ENCODE measurements around the gene MAPKAP1. TPM values are rescaled to one million over a fixed set of nuclear protein-coding genes. Genes with fewer than 3 reads are reported as not detected.

Gene MAPKAP1
- total RNA-seq, 4 donors from 2014 or later: 87.1 to 114 (median 111) TPM

DNA sequence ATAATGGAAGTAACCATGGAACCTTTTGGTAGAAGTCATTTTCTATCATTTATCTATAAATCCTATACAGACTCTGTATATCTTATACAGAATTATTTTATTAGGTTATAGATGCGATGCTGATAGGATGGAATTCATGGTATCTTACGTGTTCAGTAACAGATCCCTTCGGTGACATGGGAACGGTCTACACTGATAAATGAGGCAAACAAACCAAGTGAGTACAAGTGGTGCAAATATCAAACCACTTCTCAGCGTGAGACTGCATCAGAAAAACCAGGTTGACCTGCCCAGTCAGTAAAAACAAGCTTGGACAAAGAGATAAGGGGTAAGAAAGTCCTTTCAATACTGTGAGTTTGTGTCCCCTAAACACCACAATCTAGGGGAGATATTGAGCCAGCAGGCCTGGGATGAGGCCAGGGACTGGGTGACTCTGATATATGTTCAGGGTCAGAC lies 229.9 kb downstream of the MAPKAP1 start:
- intact Hi-C loops (cut with DNase I): no loop called here
- no peak for DNase-seq
- Histone ChIP-seq H3K9me3 (no peaks in the 10 kb centered on the region), H3K4me1 (peaks cover 21 to 33% of the 10 kb centered on the region in 2 donors), H3K27ac (no peak overlapping the region), H3K4me3 (replicated peaks in 1 of 3) (no peak overlapping the region), H3K36me3 (no peaks in the 10 kb centered on the region), H3K27me3 (no peaks in the 10 kb centered on the region)
- WGBS, 2 donors: 95 to 96% methylated on average over 5 of the region's 5 CpGs
- TF ChIP-seq POLR2A (IDR thresholded peaks at IDR 0.05): no peak
- TF ChIP-seq, protein P1, sequence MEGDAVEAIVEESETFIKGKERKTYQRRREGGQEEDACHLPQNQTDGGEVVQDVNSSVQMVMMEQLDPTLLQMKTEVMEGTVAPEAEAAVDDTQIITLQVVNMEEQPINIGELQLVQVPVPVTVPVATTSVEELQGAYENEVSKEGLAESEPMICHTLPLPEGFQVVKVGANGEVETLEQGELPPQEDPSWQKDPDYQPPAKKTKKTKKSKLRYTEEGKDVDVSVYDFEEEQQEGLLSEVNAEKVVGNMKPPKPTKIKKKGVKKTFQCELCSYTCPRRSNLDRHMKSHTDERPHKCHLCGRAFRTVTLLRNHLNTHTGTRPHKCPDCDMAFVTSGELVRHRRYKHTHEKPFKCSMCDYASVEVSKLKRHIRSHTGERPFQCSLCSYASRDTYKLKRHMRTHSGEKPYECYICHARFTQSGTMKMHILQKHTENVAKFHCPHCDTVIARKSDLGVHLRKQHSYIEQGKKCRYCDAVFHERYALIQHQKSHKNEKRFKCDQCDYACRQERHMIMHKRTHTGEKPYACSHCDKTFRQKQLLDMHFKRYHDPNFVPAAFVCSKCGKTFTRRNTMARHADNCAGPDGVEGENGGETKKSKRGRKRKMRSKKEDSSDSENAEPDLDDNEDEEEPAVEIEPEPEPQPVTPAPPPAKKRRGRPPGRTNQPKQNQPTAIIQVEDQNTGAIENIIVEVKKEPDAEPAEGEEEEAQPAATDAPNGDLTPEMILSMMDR (IDR thresholded peaks at IDR 0.05): no peak

DNA sequence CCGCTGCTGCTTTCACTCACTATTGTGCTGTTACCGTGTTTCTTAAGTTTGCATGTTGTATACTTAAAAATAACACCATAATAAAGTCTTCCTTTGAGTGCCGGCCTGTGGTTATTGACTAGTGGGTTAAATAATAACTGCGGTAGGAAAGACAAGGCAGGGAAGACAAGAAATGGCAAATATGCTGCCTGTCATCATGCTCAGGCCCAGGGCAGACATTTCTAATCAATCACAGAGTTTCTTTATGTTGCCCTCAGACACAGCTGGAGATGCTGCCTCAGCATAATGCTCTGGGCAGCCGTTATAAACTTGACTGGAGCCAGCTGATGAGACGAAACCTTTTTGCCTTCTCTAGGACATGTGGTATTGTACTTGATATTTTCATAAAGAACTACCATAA lies 230.4 kb downstream of the MAPKAP1 start:
- 94 to 96% methylated on average over 6 of the region's 6 CpGs for WGBS, 2 donors
- H3K27me3 ChIP-seq: no peaks in the 10 kb centered on the region
- H3K27ac ChIP-seq: no peak overlapping the region
- intact Hi-C loops (cut with DNase I): no loop called here
- no peak for TF ChIP-seq POLR2A (IDR thresholded peaks at IDR 0.05)
- no peak for DNase-seq
- H3K9me3 ChIP-seq: no peaks in the 10 kb centered on the region
- no peaks in the 10 kb centered on the region for H3K36me3 ChIP-seq
- peaks cover 25 to 37% of the 10 kb centered on the region in 2 donors for H3K4me1 ChIP-seq
- H3K4me3 ChIP-seq (replicated peaks in 1 of 3): no peak overlapping the region

DNA sequence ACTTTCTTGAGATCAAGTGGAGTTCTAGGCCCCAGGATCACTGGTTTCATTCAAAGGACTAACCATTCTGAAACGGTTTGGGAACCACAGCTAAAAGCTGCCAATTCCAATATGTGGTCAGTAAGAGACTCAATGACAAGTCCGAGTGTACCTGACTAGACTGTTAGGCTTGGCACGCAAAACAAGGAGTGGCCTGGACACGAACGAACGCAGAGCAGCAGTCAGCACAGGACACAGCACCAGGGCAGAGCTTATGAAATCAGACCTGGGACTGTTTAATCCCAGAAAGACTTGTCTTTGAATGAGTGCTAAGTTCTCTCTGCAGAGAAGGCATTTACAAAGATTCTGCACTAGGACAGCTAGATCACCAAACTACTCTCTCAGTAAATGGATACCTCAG lies 231.6 kb downstream of the MAPKAP1 start:
- intact Hi-C loops (cut with DNase I): no loop called here
- Histone ChIP-seq H3K27ac (no peak overlapping the region), H3K4me1 (peaks cover 28 to 41% of the 10 kb centered on the region in 2 donors), H3K27me3 (no peaks in the 10 kb centered on the region), H3K36me3 (no peaks in the 10 kb centered on the region), H3K4me3 (replicated peaks in 1 of 3) (no peak overlapping the region), H3K9me3 (no peaks in the 10 kb centered on the region)
- no peak for DNase-seq
- TF ChIP-seq, protein P1 (IDR thresholded peaks at IDR 0.05): no peak
- 91 to 94% methylated on average over 6 of the region's 6 CpGs for WGBS, 2 donors

DNA sequence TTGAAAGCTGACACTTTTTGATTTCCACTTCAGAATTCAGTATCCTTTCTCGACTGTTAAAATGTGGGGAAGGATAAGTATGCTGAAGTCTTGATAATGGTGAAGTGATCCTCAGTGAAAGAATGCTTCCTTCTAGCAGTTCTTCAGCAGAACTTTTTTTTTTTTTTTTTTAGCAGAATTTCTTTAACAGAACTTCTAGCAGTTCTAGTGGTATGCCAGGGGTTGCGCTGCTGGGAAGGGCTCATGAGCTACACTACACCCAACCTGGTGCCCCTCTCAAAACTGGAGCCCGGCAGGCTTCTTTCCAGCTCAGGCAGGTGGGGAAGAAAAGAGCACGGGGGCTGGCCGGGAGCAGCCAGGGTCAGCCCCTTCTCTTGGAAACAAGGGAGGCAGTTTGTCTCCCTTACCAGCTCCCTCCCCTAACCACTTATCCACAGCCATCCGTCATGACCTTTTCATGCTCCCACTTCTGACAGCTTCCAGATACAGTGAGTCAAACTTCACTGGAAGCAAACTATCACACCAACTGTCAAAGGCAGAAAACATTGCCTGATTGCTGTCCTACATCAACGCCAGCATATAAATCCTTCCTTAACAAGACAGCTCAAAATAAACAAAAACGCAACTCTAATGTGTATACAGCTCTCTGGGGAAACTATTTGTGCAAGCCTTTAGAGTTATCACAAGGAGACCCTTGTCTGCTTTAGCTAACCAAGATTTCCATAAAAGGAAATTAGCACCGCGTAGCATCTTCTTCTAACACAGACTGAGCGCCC lies 233.9 kb downstream of the MAPKAP1 start:
- intact Hi-C loops (cut with DNase I): no loop called here
- peak; percentile 59 to 62 for DNase-seq

DNA sequence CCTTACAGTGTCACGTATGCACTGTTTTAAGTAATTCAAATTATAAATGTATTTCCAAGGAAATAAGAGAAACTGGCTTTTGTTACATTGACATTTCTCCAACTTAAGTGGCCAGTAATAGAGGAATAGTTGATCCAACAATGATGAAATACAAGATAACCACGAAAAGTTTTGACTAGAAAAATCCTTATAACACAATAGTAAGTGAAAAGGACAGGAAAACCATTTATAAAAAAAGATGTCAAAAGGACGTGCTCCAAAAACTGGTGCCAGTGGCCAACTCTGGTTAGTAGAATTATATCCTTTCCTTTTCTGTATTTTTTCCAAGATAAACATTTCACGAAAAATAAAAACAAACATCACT lies 234.5 kb downstream of the MAPKAP1 start:
- WGBS, 2 donors: 35 to 37% methylated on average over 4 of the region's 4 CpGs
- intact Hi-C loops (cut with DNase I): no loop called here

More for the DNA sequence above, 233.9 kb downstream of the MAPKAP1 start:
- no peak overlapping the region for H3K4me3 ChIP-seq (replicated peaks in 1 of 3)
- no peaks in the 10 kb centered on the region for H3K36me3 ChIP-seq
- TF ChIP-seq, protein P1 (IDR thresholded peaks at IDR 0.05): peak in 2 of 6 experiments; percentile 23 to 27
- no peak for TF ChIP-seq POLR2A (IDR thresholded peaks at IDR 0.05)
- H3K27ac ChIP-seq: peak overlapping the region in 2 of 3 donors; percentile 45 to 47
- WGBS, 2 donors: 23 to 27% methylated on average over 11 of the region's 11 CpGs
- H3K4me1 ChIP-seq: peaks cover 28 to 32% of the 10 kb centered on the region in 2 donors
- no peaks in the 10 kb centered on the region for H3K9me3 ChIP-seq
- no peaks in the 10 kb centered on the region for H3K27me3 ChIP-seq

More for the DNA sequence above, 234.5 kb downstream of the MAPKAP1 start:
- peaks cover 28 to 32% of the 10 kb centered on the region in 2 donors for H3K4me1 ChIP-seq
- peak overlapping the region in 1 of 3 donors; percentile 47 for H3K27ac ChIP-seq
- TF ChIP-seq, protein P1 (IDR thresholded peaks at IDR 0.05): no peak
- TF ChIP-seq POLR2A (IDR thresholded peaks at IDR 0.05): no peak
- no peaks in the 10 kb centered on the region for H3K9me3 ChIP-seq
- no peaks in the 10 kb centered on the region for H3K36me3 ChIP-seq
- no peak overlapping the region for H3K4me3 ChIP-seq (replicated peaks in 1 of 3)
- no peak for DNase-seq
- no peaks in the 10 kb centered on the region for H3K27me3 ChIP-seq
